GM21360 (cell line): ENCODE measurements around the gene TMEM86A.

Experiments
- ATAC-seq: cut with Tn5 transposase; IDR thresholded peaks from one replicate; pipeline ENCODE4 v1.9.1; 2021; ENCODE audit warnings: mild to moderate bottlenecking, moderate library complexity; ENCODE audit not compliant: unreplicated experiment

The TMEM86A gene

GRCh38 chr11:18752502-18752901 is 53.9 kb downstream of the TMEM86A start:
- ATAC-seq = no peak

DNA sequence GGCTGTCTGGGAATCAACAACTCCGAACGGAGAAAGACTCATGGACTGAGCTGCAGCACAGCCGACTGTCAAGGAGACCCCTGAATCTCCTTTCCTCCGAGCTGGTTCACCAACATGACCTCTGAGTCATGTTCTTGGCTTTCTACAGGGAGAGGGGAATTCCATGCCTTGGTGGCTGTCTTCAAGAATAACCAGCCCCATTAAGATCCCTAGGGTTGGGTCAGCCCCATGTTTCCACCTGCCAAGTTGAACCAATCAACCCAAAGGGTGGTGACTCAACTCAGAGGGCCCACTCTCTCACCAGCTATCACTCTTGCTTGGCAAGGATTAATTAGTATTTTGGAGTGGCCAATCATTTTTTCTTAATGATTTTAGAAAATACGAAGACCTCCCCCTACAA is 55.7 kb downstream of the TMEM86A start:
- ATAC-seq = no peak
